Lower leg skin (tissue), 4 donors: ENCODE results near the gene PRKAR1B. TPM values are rescaled to one million over a fixed set of nuclear protein-coding genes. Genes with fewer than 3 reads are reported as not detected.

Source experiments
- DNase-seq, 2 donors: peaks; one replicate each; pipeline ENCODE4 v3.0.0-alpha.2; 2019; ENCODE audit warnings: low spot score in 2 of 2
- H3K4me3 ChIP-seq: fragments of 200-600 bp; sonication (generic); 2 replicates; pipeline ENCODE4 v1.5.1; 2017; ENCODE audit warnings: mild to moderate bottlenecking, low read depth; ENCODE audit not compliant: poor library complexity, severe bottlenecking
- CTCF ChIP-seq, 3 donors: fragments of 450-650 bp; IDR thresholded peaks; one replicate each; pipeline ENCODE4 v1.5.1; 2016; ENCODE audit warnings: antibody characterized with exemption in 3 of 3, mild to moderate bottlenecking in 3 of 3, moderate library complexity in 2 of 3
- POLR2A ChIP-seq, 2 donors: fragments of 450-650 bp; IDR thresholded peaks; one replicate each; pipeline ENCODE4 v1.6.1; 2016 to 2017; ENCODE audit warnings: antibody characterized with exemption in 2 of 2, mild to moderate bottlenecking in 1 of 2, moderate library complexity in 1 of 2
- WGBS, 2 donors: methylation state at CpG; one replicate each; pipeline ENCODE4 v1.1.5; 2018; 5-methylcytosine and 5-hydroxymethylcytosine counted together
- intact Hi-C: fragments of 100-400 bp; cut with DNase I; formaldehyde crosslinking; loops from one replicate; pipeline ENCODE4 v1.15.0; 2023; ENCODE audit warnings: low total_unique reads
- total RNA-seq, 4 donors: library from RNA; depleted of rRNA; stranded (reverse); fragments of >200 nt; gene quantifications; one replicate each; pipeline ENCODE4 v1.1.0, GENCODE V29; 2016

Gene PRKAR1B
- total RNA-seq, 4 donors from 2014 or later: 7.8 to 16.9 (median 15.0) TPM

GRCh38 chr7:550881-551614, 176.0 kb downstream of the PRKAR1B start:
- 96 to 97% methylated on average over 19 of the region's 19 CpGs for WGBS, 2 donors
- no peak for DNase-seq

GRCh38 chr7:549891-550625, 177.0 kb downstream of the PRKAR1B start:
- H3K4me3 ChIP-seq: no peak overlapping the region
- WGBS, 2 donors: 93% methylated on average over 29 to 31 of the region's 31 CpGs
- no peak for DNase-seq
- TF ChIP-seq POLR2A (IDR thresholded peaks at IDR 0.05) (no peak), CTCF (IDR thresholded peaks at IDR 0.05) (no peak)
- intact Hi-C loops: no loop called here

More at GRCh38 chr7:550881-551614, 176.0 kb downstream of the PRKAR1B start:
- intact Hi-C loops: no loop called here
- no peak for TF ChIP-seq POLR2A (IDR thresholded peaks at IDR 0.05)
- TF ChIP-seq CTCF (IDR thresholded peaks at IDR 0.05): no peak
- no peak overlapping the region for H3K4me3 ChIP-seq

GRCh38 chr7:549066-549890, 177.8 kb downstream of the PRKAR1B start:
- TF ChIP-seq POLR2A (IDR thresholded peaks at IDR 0.05): no peak
- TF ChIP-seq CTCF (IDR thresholded peaks at IDR 0.05): no peak
- intact Hi-C loops: no loop called here
- WGBS, 2 donors: 88 to 91% methylated on average over 43 of the region's 43 CpGs
- no peak for DNase-seq
- no peak overlapping the region for H3K4me3 ChIP-seq

GRCh38 chr7:548401-548800, 178.7 kb downstream of the PRKAR1B start:
- intact Hi-C loops: no loop called here
- 97 to 99% methylated on average over 11 of the region's 11 CpGs for WGBS, 2 donors
- H3K4me3 ChIP-seq: no peak overlapping the region
- TF ChIP-seq CTCF (IDR thresholded peaks at IDR 0.05): no peak
- no peak for TF ChIP-seq POLR2A (IDR thresholded peaks at IDR 0.05)
- DNase-seq: no peak

GRCh38 chr7:545470-545869, 181.6 kb downstream of the PRKAR1B start:
- no peak overlapping the region for H3K4me3 ChIP-seq
- WGBS, 2 donors: 88 to 90% methylated on average over 16 of the region's 16 CpGs
- no peak for DNase-seq
- no peak for TF ChIP-seq CTCF (IDR thresholded peaks at IDR 0.05)
- no peak for TF ChIP-seq POLR2A (IDR thresholded peaks at IDR 0.05)
- intact Hi-C loops: no loop called here
